ENCODE measurements around the gene RBFOX1.

The RBFOX1 gene

GRCh38 chr16:7691533-7691932 lies 358.9 kb downstream of the RBFOX1 start:
- TF ChIP-seq EZH2phosphoT487 (IDR thresholded peaks at IDR 0.05; ENCODE audit: borderline replicate concordance) (no peak), CTCF (conservative IDR thresholded peaks at IDR 0.05; ENCODE audit: low read length) (no peak)
- no peaks in the 10 kb centered on the region for H3K27me3 ChIP-seq (ENCODE audit: insufficient read depth, low read length, poor library complexity, severe bottlenecking)
- no peak overlapping the region for H3K9ac ChIP-seq (ENCODE audit: low read depth, low read length, poor library complexity, severe bottlenecking)
- H3K4me3 ChIP-seq (ENCODE audit: low read length, poor library complexity, severe bottlenecking) = no peak overlapping the region
- no peaks in the 10 kb centered on the region for H3K9me3 ChIP-seq (ENCODE audit: insufficient read depth, low read depth, low read length)
- no peaks in the 10 kb centered on the region for H3K36me3 ChIP-seq (ENCODE audit: insufficient read depth, low read length)
- H4K20me1 ChIP-seq (ENCODE audit: insufficient read depth, low read length, poor library complexity, severe bottlenecking) = no peaks in the 10 kb centered on the region
- H3K4me1 ChIP-seq (ENCODE audit: insufficient read depth, low read length, poor library complexity, severe bottlenecking) = no peaks in the 10 kb centered on the region
- H2AFZ ChIP-seq (ENCODE audit: low read length) = no peak overlapping the region
- no peaks in the 10 kb centered on the region for H3F3A ChIP-seq (ENCODE audit: low read depth)
- no peaks in the 10 kb centered on the region for H3K9me2 ChIP-seq (replicated peaks; ENCODE audit: low read depth, low read length)
- H3K79me2 ChIP-seq (ENCODE audit: insufficient read depth, low read length) = no peaks in the 10 kb centered on the region
- no peak overlapping the region for H3K4me2 ChIP-seq (ENCODE audit: low read depth, low read length, poor library complexity, severe bottlenecking)

- TF ChIP-seq CTCF (conservative IDR thresholded peaks at IDR 0.05; ENCODE audit: low read length) (no peak), EZH2phosphoT487 (IDR thresholded peaks at IDR 0.05; ENCODE audit: borderline replicate concordance) (no peak)
- Histone ChIP-seq H3K9me3 (ENCODE audit: insufficient read depth, low read depth, low read length) (no peaks in the 10 kb centered on the region), H3K79me2 (ENCODE audit: insufficient read depth, low read length) (no peaks in the 10 kb centered on the region), H3K4me1 (ENCODE audit: insufficient read depth, low read length, poor library complexity, severe bottlenecking) (no peaks in the 10 kb centered on the region), H3K36me3 (ENCODE audit: insufficient read depth, low read length) (no peaks in the 10 kb centered on the region), H3K4me2 (ENCODE audit: low read depth, low read length, poor library complexity, severe bottlenecking) (no peak overlapping the region), H4K20me1 (ENCODE audit: insufficient read depth, low read length, poor library complexity, severe bottlenecking) (no peaks in the 10 kb centered on the region), H3K27me3 (ENCODE audit: insufficient read depth, low read length, poor library complexity, severe bottlenecking) (no peaks in the 10 kb centered on the region), H3F3A (ENCODE audit: low read depth) (no peaks in the 10 kb centered on the region), H3K9ac (ENCODE audit: low read depth, low read length, poor library complexity, severe bottlenecking) (no peak overlapping the region), H2AFZ (ENCODE audit: low read length) (no peak overlapping the region), H3K4me3 (ENCODE audit: low read length, poor library complexity, severe bottlenecking) (no peak overlapping the region), H3K9me2 (replicated peaks; ENCODE audit: low read depth, low read length) (no peaks in the 10 kb centered on the region)
Measured at GRCh38 chr16:7703672-7704071, 371.0 kb downstream of the RBFOX1 start.

- Histone ChIP-seq H3K79me2 (ENCODE audit: insufficient read depth, low read length) (no peaks in the 10 kb centered on the region), H3K27me3 (ENCODE audit: insufficient read depth, low read length, poor library complexity, severe bottlenecking) (no peaks in the 10 kb centered on the region), H3K9me2 (replicated peaks; ENCODE audit: low read depth, low read length) (no peaks in the 10 kb centered on the region), H3K36me3 (ENCODE audit: insufficient read depth, low read length) (no peaks in the 10 kb centered on the region), H3K4me2 (ENCODE audit: low read depth, low read length, poor library complexity, severe bottlenecking) (no peak overlapping the region), H3K4me3 (ENCODE audit: low read length, poor library complexity, severe bottlenecking) (no peak overlapping the region), H3K9ac (ENCODE audit: low read depth, low read length, poor library complexity, severe bottlenecking) (no peak overlapping the region), H3K4me1 (ENCODE audit: insufficient read depth, low read length, poor library complexity, severe bottlenecking) (no peaks in the 10 kb centered on the region), H3K9me3 (ENCODE audit: insufficient read depth, low read depth, low read length) (no peaks in the 10 kb centered on the region), H2AFZ (ENCODE audit: low read length) (no peak overlapping the region), H4K20me1 (ENCODE audit: insufficient read depth, low read length, poor library complexity, severe bottlenecking) (no peaks in the 10 kb centered on the region), H3F3A (ENCODE audit: low read depth) (no peaks in the 10 kb centered on the region)
- TF ChIP-seq CTCF (conservative IDR thresholded peaks at IDR 0.05; ENCODE audit: low read length) (no peak), EZH2phosphoT487 (IDR thresholded peaks at IDR 0.05; ENCODE audit: borderline replicate concordance) (no peak)
Measured at GRCh38 chr16:7705885-7706284, 373.2 kb downstream of the RBFOX1 start.
